EH (cell line): ENCODE measurements around the gene ZNF416.

Experiments
- DNase-seq: peaks from one replicate; pipeline ENCODE4 v3.0.0-alpha.2; 2015; ENCODE audit warnings: low read depth

ZNF416 gene

DNA sequence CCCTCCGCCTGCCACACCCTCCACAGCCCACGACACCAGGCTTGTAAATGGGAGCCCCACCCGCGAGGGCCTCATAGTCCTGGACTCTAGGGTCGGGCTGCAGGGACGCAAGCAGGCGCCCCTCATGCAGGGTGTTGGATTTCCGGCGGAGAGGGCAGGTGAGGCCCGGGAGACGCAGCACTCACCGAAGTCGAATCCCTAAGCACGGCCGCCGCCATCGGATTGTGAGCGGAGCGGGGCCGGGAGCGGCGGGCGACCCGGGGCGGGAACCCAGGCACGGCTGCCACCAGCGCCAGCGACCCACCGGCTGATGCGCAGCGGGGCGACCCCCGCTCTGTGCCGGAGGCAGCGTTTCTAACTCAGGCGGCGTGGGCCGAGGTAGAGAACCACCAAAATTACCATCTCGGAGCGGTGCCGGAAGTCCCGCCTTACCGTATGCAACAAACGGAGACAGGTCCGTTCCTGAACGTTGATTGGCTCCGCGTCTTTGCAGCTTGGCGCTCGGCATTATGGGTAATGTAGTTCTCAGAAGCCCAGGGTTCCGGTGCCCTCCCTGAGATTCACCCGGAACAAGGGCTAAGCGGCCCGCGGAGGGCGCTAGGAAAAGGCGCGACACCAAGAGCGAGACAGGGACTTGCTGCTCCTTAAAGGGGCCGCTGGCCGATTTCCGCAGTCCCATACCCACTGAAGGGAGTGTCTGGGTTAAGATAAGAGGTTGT is at the start of gene ZNF416:
Gene ZNF416 (minus strand): TSS at position 425 of the 719 bp plus-strand sequence. CDS start 207 bp downstream, at position 218.
- peak; percentile 99 for DNase-seq

- no peak for DNase-seq
Measured at GRCh38 chr19:57623091-57623490, 44.4 kb upstream of the ZNF416 start.

- DNase-seq, result peak; percentile 9
Measured at GRCh38 chr19:57620673-57621348, 42.1 kb upstream of the ZNF416 start.

DNA sequence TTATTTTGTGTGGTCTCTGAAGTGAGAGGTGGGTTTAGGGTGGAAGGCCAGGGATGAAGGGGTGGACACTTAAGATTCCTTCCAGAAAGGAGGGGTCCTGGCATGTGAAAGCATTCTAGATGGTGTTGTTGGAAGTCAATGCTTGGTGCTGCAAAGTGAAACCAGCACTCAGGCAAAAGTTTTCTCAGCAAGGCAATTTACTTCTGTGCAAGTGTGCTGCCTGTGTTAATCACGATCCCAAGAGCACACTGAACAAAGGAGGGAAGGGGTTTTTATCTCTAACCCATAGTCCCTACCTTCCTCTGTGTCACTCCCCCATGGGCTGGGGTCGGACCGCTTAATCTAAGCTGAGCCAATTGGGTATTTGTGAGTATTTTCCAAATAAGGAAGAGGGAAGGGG is 36.6 kb upstream of the ZNF416 start:
- no peak for DNase-seq

DNA sequence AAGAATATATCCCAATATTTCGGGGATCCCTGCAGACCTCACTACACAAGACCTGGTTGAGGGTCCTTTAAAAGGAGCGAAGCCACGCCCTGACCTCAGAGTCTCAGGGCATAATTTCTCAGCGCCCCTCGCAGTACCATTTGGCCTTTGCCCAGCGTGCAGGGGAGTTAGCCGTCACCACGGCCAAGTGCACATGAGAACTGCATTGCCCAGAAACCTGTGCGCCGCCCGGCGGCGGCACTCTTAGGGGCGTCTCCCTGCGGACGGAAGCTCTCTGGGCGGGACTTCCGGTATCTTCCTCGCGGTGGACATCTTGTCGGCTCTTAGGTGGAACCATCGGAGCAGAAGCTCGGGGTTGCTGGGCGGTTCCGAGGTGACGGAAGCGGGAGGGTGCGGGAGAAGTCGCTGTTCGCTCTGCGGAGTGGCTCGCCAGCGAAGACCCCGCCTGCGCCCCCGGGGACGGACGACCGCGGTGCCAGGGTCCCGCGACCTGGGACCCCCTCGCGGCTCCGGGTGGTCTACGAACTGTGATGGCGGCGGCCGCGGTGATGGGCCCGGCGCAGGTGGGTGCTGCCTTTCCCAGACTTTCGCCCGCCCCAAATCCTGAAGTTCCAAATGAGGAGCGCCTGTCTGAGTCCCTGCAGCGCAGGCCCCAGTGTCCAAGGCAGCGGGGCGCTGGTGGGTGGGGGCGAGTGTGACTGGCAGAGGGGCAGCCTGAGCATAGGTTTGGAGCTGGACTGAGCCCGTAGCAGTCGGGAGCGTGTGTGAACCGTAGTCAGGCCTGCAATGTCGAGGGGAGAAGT is 35.4 kb upstream of the ZNF416 start, which contains the start of gene ZNF134:
Gene ZNF134 (plus strand): TSS at position 302 of the 803 bp plus-strand sequence. CDS start 5,227 bp downstream, outside the sequence.
- peak; percentile 90 for DNase-seq

DNA sequence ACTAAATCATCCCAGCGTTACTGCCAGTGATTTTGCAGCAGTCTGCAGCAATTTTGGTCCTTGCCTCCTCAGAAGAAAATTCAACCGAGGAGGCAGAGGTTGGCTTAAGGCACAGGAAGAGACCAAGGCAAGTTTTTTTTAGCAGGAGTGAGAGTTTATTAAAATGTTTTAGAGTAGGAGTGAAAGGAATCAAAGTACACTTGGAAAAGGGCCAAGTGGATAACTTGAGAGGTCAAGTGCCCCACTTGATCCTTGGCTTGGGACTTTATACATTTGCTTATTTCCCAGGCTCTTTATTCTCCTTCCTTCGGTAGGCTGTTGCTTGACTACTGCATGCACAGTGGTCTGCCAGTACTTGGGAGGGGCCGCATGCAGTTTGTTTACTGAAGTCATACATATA is 32.4 kb upstream of the ZNF416 start:
- no peak for DNase-seq

GRCh38 chr19:57606931-57607330 is 28.2 kb upstream of the ZNF416 start:
- DNase-seq, result no peak

GRCh38 chr19:57599761-57600383 is 21.2 kb upstream of the ZNF416 start, which contains the start of gene ZNF530:
ZNF530 (plus strand) TSS chr19:57599885; CDS start chr19:57604346, 4,461 bp downstream.
- peak; percentile 93 for DNase-seq

GRCh38 chr19:57599377-57599760 is 20.7 kb upstream of the ZNF416 start:
- no peak for DNase-seq

- peak; percentile 80 for DNase-seq
Measured at GRCh38 chr19:57587529-57587928, 8.8 kb upstream of the ZNF416 start.

DNA sequence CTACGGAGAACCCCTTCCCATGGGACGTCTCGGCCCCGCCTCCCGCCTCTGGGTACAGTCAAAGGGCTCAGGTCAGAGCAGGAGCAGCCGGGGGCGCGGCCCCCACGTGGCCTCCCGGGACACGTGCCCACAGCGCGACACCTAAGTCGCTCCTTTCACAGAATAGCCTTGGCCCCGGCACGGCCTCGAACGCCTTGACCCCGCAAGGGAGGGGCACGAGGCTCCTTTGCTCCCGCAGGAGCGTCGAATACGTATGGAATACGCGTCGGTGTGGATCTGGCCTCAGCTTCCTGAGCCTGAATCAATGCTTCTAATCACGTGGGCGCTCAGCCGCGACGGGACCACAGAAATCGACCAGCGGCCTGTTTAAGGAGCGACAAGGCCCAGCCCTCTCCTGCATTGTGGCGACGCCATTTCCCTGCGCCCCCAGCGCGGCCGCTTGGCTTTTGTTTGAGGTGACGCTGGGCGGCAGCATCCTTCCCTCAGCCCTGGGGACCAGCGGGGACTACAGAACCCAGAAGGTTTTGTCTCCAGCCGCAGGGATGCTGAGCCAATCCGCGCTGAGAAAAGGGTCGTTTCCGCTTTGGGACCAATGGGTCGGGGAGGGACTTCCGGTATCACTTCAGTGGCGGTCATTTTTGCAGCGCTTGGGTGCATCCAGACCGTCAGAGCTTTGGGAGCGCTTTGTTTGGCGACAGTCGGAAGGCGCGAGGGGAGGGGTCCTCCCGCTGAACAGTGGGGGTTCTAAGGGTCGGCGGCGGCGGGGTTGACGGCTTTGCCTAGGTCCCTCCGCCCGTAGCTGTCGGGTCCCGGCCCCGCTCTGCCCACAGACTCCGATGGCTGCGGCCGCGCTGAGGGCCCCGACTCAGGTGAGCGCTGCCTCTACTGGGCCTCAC is 5.1 kb upstream of the ZNF416 start, which contains the start of gene ZIK1:
Gene ZIK1 (plus strand): TSS at position 625 of the 896 bp plus-strand sequence. CDS start 212 bp downstream, at position 837.
- peak; percentile 94 for DNase-seq

- DNase-seq, result no peak
Measured at GRCh38 chr19:57583104-57583520, 4.4 kb upstream of the ZNF416 start.

DNA sequence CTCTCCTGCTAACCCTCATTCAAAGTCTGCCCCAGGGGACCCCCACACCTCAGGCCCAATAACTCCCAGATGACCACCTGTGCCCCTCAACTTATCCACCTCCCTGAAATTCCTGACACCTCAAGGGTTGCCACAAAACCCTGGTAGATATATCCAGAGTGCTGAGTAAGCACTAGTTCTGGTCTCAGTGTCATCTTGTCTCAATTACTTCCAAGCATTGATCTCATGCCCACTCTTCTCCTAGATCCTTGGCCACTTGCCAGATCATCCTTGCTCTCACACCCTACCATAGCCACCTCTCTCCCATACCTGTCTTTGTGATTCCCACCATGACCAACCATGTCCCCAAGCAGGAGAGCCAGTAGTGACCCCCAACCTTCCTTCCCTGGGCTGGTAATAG is 2.0 kb downstream of the ZNF416 start:
- no peak for DNase-seq

- no peak for DNase-seq
Measured at GRCh38 chr19:57572415-57572947, 6.2 kb downstream of the ZNF416 start.

GRCh38 chr19:57570707-57571106 is 8.0 kb downstream of the ZNF416 start:
- no peak for DNase-seq

GRCh38 chr19:57566396-57567265 is 12.1 kb downstream of the ZNF416 start:
- peak; percentile 13 for DNase-seq

DNA sequence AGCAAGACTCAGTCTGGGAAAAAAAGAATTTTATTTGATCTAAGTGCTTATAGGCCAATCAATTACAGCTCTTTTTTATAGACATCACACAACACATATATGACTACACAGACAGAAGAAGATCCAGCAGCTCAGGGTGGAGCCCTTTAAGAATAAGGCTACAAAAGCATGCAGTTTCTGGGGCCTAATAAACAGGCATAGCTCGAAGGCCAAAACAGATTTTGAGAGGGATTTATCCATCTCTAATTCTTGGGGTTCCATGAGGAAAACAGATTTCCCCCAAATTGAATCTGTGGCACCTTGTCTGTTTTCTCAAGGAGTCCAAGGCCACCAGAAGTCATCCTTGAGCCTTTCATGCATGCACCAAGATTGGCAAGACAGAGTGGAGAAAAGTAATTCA is 15.2 kb downstream of the ZNF416 start:
- no peak for DNase-seq

- DNase-seq, result peak; percentile 93
Measured at GRCh38 chr19:57560049-57560491, 18.6 kb downstream of the ZNF416 start.

GRCh38 chr19:57559404-57560025 is 19.2 kb downstream of the ZNF416 start, which contains the start of gene ZNF550:
ZNF550 (minus strand) TSS chr19:57559863; CDS start chr19:57559682, 181 bp downstream.
- peak; percentile 89 for DNase-seq
